GM12878 (cell line): ENCODE results near the gene KIF25.

Source experiments
- CTCF ChIP-seq, 3 experiments: IDR thresholded peaks in 2 of 3; conservative IDR thresholded peaks in 1 of 3; 2 replicates each; pipeline ENCODE4 v1.5.1; 2011; ENCODE audit warnings: low read depth in 3 of 3, low read length in 3 of 3, mild to moderate bottlenecking in 3 of 3, control low read depth in 2 of 3, moderate library complexity in 2 of 3, inconsistent platforms in 1 of 3, mixed read lengths in 1 of 3; ENCODE audit not compliant: control insufficient read depth in 2 of 3, insufficient read depth in 1 of 3; ENCODE audit errors: extremely low read depth in 1 of 3
- FOXM1 ChIP-seq: IDR thresholded peaks from 2 replicates; pipeline ENCODE4 v1.6.1; 2012; ENCODE audit warnings: low read depth, mild to moderate bottlenecking, inconsistent platforms, low read length, moderate library complexity
- HCFC1 ChIP-seq: fragments of 150-350 bp; IDR thresholded peaks from 2 replicates; pipeline ENCODE4 v1.6.1; 2014; ENCODE audit warnings: low read length
- MTA3 ChIP-seq: IDR thresholded peaks from 2 replicates; pipeline ENCODE4 v1.6.1; 2012; ENCODE audit warnings: low read length, inconsistent platforms, borderline replicate concordance
- MYC ChIP-seq: IDR thresholded peaks from 2 replicates; pipeline ENCODE4 v1.6.1; 2011; ENCODE audit warnings: mild to moderate bottlenecking, low read length, moderate library complexity, inconsistent platforms; ENCODE audit not compliant: insufficient read depth, insufficient replicate concordance, insufficient read length, severe bottlenecking
- POLR2A ChIP-seq: IDR thresholded peaks from 2 replicates; pipeline ENCODE4 v1.6.1; 2011; ENCODE audit warnings: low read depth, mild to moderate bottlenecking, low read length
- POLR2AphosphoS5 ChIP-seq: IDR thresholded peaks from 2 replicates; pipeline ENCODE4 v1.6.1; 2011; ENCODE audit warnings: mild to moderate bottlenecking, low read length, inconsistent platforms
- SUZ12 ChIP-seq: fragments of 200-600 bp; sonication (generic); IDR thresholded peaks from one replicate; pipeline ENCODE4 v1.6.1; 2018; ENCODE audit warnings: antibody characterized with exemption, mild to moderate bottlenecking; ENCODE audit not compliant: unreplicated experiment
- ZSCAN29 ChIP-seq: fragments of 450-650 bp; IDR thresholded peaks from 2 replicates; pipeline ENCODE4 v1.6.1; 2017; ENCODE audit warnings: mild to moderate bottlenecking, moderate library complexity
- TF ChIP-seq, protein P1 (sequence below): IDR thresholded peaks from 2 replicates; pipeline ENCODE4 v1.6.1; 2012; ENCODE audit warnings: mild to moderate bottlenecking, low read depth, low read length
- TF ChIP-seq, protein P2 (sequence below): IDR thresholded peaks from 2 replicates; pipeline ENCODE4 v1.6.1; 2011; ENCODE audit warnings: low read depth, mild to moderate bottlenecking, low read length, moderate library complexity, borderline replicate concordance; ENCODE audit errors: extremely low read depth
- TF ChIP-seq, protein P3 (sequence below): fragments of 450-650 bp; IDR thresholded peaks from 2 replicates; pipeline ENCODE4 v1.6.1; 2017; ENCODE audit warnings: mild to moderate bottlenecking, moderate library complexity

GRCh38 chr6:168045706-168046620 lies 48.5 kb downstream of the KIF25 start:
- TF ChIP-seq ZSCAN29 (no peak), HCFC1 (no peak), CTCF (IDR thresholded peaks at IDR 0.05 in 2 of 3, conservative IDR thresholded peaks at IDR 0.05 in 1 of 3; ENCODE audit: control insufficient read depth in 2 of 3, extremely low read depth in 1 of 3, insufficient read depth in 1 of 3, low read depth in 3 of 3, low read length in 3 of 3) (no peak), MTA3 (no peak), POLR2AphosphoS5 (no peak), POLR2A (no peak), MYC (no peak), SUZ12 (no peak), FOXM1 (no peak)
- TF ChIP-seq, protein P1, sequence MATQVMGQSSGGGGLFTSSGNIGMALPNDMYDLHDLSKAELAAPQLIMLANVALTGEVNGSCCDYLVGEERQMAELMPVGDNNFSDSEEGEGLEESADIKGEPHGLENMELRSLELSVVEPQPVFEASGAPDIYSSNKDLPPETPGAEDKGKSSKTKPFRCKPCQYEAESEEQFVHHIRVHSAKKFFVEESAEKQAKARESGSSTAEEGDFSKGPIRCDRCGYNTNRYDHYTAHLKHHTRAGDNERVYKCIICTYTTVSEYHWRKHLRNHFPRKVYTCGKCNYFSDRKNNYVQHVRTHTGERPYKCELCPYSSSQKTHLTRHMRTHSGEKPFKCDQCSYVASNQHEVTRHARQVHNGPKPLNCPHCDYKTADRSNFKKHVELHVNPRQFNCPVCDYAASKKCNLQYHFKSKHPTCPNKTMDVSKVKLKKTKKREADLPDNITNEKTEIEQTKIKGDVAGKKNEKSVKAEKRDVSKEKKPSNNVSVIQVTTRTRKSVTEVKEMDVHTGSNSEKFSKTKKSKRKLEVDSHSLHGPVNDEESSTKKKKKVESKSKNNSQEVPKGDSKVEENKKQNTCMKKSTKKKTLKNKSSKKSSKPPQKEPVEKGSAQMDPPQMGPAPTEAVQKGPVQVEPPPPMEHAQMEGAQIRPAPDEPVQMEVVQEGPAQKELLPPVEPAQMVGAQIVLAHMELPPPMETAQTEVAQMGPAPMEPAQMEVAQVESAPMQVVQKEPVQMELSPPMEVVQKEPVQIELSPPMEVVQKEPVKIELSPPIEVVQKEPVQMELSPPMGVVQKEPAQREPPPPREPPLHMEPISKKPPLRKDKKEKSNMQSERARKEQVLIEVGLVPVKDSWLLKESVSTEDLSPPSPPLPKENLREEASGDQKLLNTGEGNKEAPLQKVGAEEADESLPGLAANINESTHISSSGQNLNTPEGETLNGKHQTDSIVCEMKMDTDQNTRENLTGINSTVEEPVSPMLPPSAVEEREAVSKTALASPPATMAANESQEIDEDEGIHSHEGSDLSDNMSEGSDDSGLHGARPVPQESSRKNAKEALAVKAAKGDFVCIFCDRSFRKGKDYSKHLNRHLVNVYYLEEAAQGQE, result no peak
- TF ChIP-seq, protein P2, sequence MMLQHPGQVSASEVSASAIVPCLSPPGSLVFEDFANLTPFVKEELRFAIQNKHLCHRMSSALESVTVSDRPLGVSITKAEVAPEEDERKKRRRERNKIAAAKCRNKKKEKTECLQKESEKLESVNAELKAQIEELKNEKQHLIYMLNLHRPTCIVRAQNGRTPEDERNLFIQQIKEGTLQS, result no peak
- TF ChIP-seq, protein P3, sequence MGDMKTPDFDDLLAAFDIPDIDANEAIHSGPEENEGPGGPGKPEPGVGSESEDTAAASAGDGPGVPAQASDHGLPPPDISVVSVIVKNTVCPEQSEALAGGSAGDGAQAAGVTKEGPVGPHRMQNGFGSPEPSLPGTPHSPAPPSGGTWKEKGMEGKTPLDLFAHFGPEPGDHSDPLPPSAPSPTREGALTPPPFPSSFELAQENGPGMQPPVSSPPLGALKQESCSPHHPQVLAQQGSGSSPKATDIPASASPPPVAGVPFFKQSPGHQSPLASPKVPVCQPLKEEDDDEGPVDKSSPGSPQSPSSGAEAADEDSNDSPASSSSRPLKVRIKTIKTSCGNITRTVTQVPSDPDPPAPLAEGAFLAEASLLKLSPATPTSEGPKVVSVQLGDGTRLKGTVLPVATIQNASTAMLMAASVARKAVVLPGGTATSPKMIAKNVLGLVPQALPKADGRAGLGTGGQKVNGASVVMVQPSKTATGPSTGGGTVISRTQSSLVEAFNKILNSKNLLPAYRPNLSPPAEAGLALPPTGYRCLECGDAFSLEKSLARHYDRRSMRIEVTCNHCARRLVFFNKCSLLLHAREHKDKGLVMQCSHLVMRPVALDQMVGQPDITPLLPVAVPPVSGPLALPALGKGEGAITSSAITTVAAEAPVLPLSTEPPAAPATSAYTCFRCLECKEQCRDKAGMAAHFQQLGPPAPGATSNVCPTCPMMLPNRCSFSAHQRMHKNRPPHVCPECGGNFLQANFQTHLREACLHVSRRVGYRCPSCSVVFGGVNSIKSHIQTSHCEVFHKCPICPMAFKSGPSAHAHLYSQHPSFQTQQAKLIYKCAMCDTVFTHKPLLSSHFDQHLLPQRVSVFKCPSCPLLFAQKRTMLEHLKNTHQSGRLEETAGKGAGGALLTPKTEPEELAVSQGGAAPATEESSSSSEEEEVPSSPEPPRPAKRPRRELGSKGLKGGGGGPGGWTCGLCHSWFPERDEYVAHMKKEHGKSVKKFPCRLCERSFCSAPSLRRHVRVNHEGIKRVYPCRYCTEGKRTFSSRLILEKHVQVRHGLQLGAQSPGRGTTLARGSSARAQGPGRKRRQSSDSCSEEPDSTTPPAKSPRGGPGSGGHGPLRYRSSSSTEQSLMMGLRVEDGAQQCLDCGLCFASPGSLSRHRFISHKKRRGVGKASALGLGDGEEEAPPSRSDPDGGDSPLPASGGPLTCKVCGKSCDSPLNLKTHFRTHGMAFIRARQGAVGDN, result no peak
